ENCODE measurements around the gene KCNQ2.

The KCNQ2 gene

GRCh38 chr20:63413963-63414684, 58.3 kb downstream of the KCNQ2 start:
- DNase-seq: no peak

- no peak for DNase-seq
Measured at GRCh38 chr20:63413323-63413722, 59.1 kb downstream of the KCNQ2 start.

GRCh38 chr20:63412889-63413288, 59.6 kb downstream of the KCNQ2 start:
- DNase-seq: no peak

GRCh38 chr20:63411898-63412631, 60.4 kb downstream of the KCNQ2 start:
- DNase-seq: no peak

GRCh38 chr20:63411151-63411897, 61.1 kb downstream of the KCNQ2 start:
- DNase-seq: no peak

GRCh38 chr20:63409834-63410435, 62.5 kb downstream of the KCNQ2 start:
- DNase-seq: no peak

GRCh38 chr20:63409066-63409833, 63.2 kb downstream of the KCNQ2 start:
- peak in 1 of 2 donors; percentile 28 for DNase-seq

GRCh38 chr20:63408684-63409046, 63.8 kb downstream of the KCNQ2 start:
- no peak for DNase-seq

GRCh38 chr20:63407928-63408683, 64.3 kb downstream of the KCNQ2 start:
- no peak for DNase-seq

GRCh38 chr20:63406617-63407245, 65.7 kb downstream of the KCNQ2 start:
- DNase-seq: no peak

- DNase-seq: no peak
Measured at GRCh38 chr20:63406011-63406410, 66.4 kb downstream of the KCNQ2 start.

- no peak for DNase-seq
Measured at GRCh38 chr20:63405102-63405730, 67.2 kb downstream of the KCNQ2 start.

GRCh38 chr20:63404129-63405085, 68.0 kb downstream of the KCNQ2 start:
- no peak for DNase-seq

GRCh38 chr20:63403403-63404105, 68.9 kb downstream of the KCNQ2 start:
- no peak for DNase-seq

GRCh38 chr20:63402860-63403220, 69.6 kb downstream of the KCNQ2 start:
- DNase-seq: no peak

- DNase-seq: no peak
Measured at GRCh38 chr20:63402181-63402859, 70.1 kb downstream of the KCNQ2 start.

GRCh38 chr20:63401384-63402110, 70.9 kb downstream of the KCNQ2 start:
- no peak for DNase-seq

All from CD4-positive, alpha-beta T cell treated with Interferon alpha-2 for 1 hour (primary cell).